ENCODE data around the gene SHB. TPM values are rescaled to one million over a fixed set of nuclear protein-coding genes. Genes with fewer than 3 reads are reported as not detected.

Gene SHB
- total RNA-seq, 2 donors from 2014 or later, result 28.1 to 38.1 TPM

DNA sequence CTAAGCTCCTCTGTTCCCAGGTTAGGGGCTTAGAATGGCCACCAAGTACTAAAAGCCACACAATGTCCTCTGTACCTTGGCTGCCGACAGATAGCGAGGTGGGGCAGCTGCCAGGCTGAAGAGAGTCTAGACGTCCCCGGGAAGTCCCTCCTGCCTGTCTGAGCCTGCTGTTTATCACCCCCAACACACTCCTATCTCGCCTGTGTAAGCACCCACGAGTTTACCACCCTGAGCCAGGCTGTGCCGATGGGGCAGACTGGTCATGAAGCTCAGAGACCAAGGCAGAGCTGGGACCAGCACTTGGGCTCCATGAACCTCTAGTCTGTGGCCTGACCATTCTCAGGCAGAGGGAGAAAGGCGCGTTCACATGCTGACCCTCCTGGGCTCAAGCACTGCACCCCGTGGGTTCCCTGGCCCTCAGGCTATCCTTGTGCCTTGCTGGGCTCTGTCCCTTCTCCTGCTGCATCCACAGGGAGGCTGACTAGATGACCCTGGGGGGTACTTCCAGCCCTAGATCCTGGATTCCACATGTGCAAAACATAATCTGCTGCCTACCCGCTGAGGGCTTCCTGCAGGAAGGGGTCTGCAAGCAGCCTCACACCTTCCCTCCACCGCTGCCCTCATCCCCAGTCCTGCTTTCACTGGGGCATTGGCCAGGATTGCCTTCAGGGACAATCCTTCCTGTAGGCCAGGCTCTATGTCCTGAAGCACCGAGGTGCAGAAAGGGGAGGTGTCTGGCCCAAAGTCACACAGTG, 146.5 kb downstream of the SHB start:
- Histone ChIP-seq H3K27me3 (ENCODE audit: control insufficient read depth, insufficient read depth, low read length, poor library complexity, severe bottlenecking) (no peaks in the 10 kb centered on the region), H3K9ac (ENCODE audit: extremely low read depth, low read length, poor library complexity, severe bottlenecking) (peak overlapping the region; percentile 43), H3K36me3 (ENCODE audit: control insufficient read depth, insufficient read depth, low read length) (peaks cover 35% of the 10 kb centered on the region), H3K27ac (ENCODE audit: low read depth, low read length) (peak overlapping the region; percentile 39), H3K4me3 (ENCODE audit: low read length) (peak overlapping the region; percentile 21), H3K4me1 (ENCODE audit: control insufficient read depth, insufficient read depth, low read length) (peaks cover 31% of the 10 kb centered on the region), H3K9me3 (ENCODE audit: control insufficient read depth, low read length) (no peaks in the 10 kb centered on the region)
- Mint-ChIP-seq H3K27me3 (ENCODE audit: insufficient read depth) (no peaks in the 10 kb centered on the region), H3K36me3 (ENCODE audit: low read depth) (peaks cover 22% of the 10 kb centered on the region), H3K9me3 (no peaks in the 10 kb centered on the region), H3K4me3 (peak overlapping the region; percentile 14), H3K27ac (peak overlapping the region; percentile 57), H3K4me1 (peaks cover 60% of the 10 kb centered on the region)
- 74 to 85% methylated on average over 8 to 13 of the region's 13 CpGs for WGBS, 2 experiments (ENCODE audit: insufficient coverage in 1 of 2, insufficient read length in 1 of 2)
- TF ChIP-seq, protein P1, sequence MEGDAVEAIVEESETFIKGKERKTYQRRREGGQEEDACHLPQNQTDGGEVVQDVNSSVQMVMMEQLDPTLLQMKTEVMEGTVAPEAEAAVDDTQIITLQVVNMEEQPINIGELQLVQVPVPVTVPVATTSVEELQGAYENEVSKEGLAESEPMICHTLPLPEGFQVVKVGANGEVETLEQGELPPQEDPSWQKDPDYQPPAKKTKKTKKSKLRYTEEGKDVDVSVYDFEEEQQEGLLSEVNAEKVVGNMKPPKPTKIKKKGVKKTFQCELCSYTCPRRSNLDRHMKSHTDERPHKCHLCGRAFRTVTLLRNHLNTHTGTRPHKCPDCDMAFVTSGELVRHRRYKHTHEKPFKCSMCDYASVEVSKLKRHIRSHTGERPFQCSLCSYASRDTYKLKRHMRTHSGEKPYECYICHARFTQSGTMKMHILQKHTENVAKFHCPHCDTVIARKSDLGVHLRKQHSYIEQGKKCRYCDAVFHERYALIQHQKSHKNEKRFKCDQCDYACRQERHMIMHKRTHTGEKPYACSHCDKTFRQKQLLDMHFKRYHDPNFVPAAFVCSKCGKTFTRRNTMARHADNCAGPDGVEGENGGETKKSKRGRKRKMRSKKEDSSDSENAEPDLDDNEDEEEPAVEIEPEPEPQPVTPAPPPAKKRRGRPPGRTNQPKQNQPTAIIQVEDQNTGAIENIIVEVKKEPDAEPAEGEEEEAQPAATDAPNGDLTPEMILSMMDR (conservative IDR thresholded peaks at IDR 0.05), result no peak
- DNase-seq, result peak; percentile 59

DNA sequence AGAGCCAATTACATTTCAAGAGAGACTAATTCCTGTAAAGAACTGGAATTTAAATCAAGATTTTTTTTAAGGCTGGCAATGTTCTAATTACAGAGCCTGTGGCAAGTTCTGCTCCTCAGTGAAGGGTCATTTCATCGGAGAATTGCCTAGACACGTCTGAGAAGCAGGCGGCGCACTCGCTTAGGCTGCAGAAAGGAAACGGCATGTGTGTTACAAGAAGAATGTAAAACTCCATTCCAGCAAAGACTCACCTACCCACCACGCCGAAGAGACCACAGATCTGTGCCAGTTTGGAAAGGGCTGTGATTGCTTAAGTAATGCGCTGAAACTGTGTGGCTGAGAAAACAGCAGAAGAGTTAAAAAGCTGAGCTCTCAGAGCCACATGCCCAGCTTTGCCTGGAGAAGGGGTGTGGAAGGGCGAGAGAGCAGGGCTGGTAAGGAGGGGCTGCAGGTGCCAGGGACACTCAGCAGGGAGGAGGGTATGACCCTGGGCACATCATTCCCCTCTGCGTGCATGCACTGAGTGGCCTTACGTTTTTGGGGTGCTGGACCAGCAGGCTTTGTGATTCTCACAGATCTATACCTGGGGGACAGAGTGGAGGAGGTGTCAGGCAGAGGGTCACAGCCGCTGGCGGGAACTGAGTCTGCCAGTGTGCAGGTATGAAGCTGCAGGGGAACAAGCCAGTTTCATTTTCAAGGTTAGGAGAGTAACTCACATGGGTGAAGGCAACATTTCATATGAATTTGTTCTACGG, 147.3 kb downstream of the SHB start:
- no peak overlapping the region for H3K4me3 Mint-ChIP-seq
- Histone ChIP-seq H3K27me3 (ENCODE audit: control insufficient read depth, insufficient read depth, low read length, poor library complexity, severe bottlenecking) (no peaks in the 10 kb centered on the region), H3K27ac (ENCODE audit: low read depth, low read length) (no peak overlapping the region), H3K4me3 (ENCODE audit: low read length) (no peak overlapping the region), H3K9ac (ENCODE audit: extremely low read depth, low read length, poor library complexity, severe bottlenecking) (peak overlapping the region; percentile 16), H3K36me3 (ENCODE audit: control insufficient read depth, insufficient read depth, low read length) (peaks cover 43% of the 10 kb centered on the region), H3K9me3 (ENCODE audit: control insufficient read depth, low read length) (no peaks in the 10 kb centered on the region), H3K4me1 (ENCODE audit: control insufficient read depth, insufficient read depth, low read length) (peaks cover 31% of the 10 kb centered on the region)
- peaks cover 24% of the 10 kb centered on the region for H3K36me3 Mint-ChIP-seq (ENCODE audit: low read depth)
- 93 to 96% methylated on average over 8 to 15 of the region's 15 CpGs for WGBS, 2 experiments (ENCODE audit: insufficient coverage in 1 of 2, insufficient read length in 1 of 2)
- H3K27ac Mint-ChIP-seq, result peak overlapping the region; percentile 57
- TF ChIP-seq, protein P1 (conservative IDR thresholded peaks at IDR 0.05), result no peak
- DNase-seq, result peak; percentile 48
- H3K27me3 Mint-ChIP-seq (ENCODE audit: insufficient read depth), result no peaks in the 10 kb centered on the region
- H3K4me1 Mint-ChIP-seq, result peaks cover 60% of the 10 kb centered on the region
- H3K9me3 Mint-ChIP-seq, result no peaks in the 10 kb centered on the region

DNA sequence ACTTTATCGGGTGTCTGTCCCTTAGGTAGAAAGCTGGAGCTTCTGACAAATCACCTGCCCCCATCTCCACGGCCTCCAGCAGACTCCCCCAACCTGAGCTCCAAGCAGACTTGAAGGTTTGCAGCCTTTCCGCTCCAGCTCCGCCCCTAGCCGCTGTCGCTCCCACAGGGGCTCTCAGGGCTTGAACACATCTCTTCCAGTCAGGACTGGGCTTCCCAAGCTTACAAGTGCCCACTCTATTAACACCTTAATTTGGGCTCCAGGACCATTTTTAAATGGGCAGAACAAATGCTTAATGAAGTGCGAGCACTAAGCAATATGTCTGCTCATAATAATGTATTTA, 147.9 kb downstream of the SHB start:
- no peaks in the 10 kb centered on the region for H3K9me3 ChIP-seq (ENCODE audit: control insufficient read depth, low read length)
- H3K36me3 ChIP-seq (ENCODE audit: control insufficient read depth, insufficient read depth, low read length), result peaks cover 47% of the 10 kb centered on the region
- Mint-ChIP-seq H3K4me1 (peaks cover 59% of the 10 kb centered on the region), H3K9me3 (no peaks in the 10 kb centered on the region), H3K36me3 (ENCODE audit: low read depth) (peaks cover 24% of the 10 kb centered on the region), H3K27ac (peak overlapping the region; percentile 79), H3K27me3 (ENCODE audit: insufficient read depth) (no peaks in the 10 kb centered on the region), H3K4me3 (no peak overlapping the region)
- TF ChIP-seq, protein P1 (conservative IDR thresholded peaks at IDR 0.05), result no peak
- H3K4me3 ChIP-seq (ENCODE audit: low read length), result no peak overlapping the region
- 90 to 95% methylated on average over 3 to 7 of the region's 7 CpGs for WGBS, 2 experiments (ENCODE audit: insufficient coverage in 1 of 2, insufficient read length in 1 of 2)
- H3K9ac ChIP-seq (ENCODE audit: extremely low read depth, low read length, poor library complexity, severe bottlenecking), result no peak overlapping the region
- DNase-seq, result no peak
- no peak overlapping the region for H3K27ac ChIP-seq (ENCODE audit: low read depth, low read length)
- no peaks in the 10 kb centered on the region for H3K27me3 ChIP-seq (ENCODE audit: control insufficient read depth, insufficient read depth, low read length, poor library complexity, severe bottlenecking)
- peaks cover 31% of the 10 kb centered on the region for H3K4me1 ChIP-seq (ENCODE audit: control insufficient read depth, insufficient read depth, low read length)

Measured in endodermal cell (in vitro differentiated cells).